ENCODE data around the gene ARHGEF17.

DNA sequence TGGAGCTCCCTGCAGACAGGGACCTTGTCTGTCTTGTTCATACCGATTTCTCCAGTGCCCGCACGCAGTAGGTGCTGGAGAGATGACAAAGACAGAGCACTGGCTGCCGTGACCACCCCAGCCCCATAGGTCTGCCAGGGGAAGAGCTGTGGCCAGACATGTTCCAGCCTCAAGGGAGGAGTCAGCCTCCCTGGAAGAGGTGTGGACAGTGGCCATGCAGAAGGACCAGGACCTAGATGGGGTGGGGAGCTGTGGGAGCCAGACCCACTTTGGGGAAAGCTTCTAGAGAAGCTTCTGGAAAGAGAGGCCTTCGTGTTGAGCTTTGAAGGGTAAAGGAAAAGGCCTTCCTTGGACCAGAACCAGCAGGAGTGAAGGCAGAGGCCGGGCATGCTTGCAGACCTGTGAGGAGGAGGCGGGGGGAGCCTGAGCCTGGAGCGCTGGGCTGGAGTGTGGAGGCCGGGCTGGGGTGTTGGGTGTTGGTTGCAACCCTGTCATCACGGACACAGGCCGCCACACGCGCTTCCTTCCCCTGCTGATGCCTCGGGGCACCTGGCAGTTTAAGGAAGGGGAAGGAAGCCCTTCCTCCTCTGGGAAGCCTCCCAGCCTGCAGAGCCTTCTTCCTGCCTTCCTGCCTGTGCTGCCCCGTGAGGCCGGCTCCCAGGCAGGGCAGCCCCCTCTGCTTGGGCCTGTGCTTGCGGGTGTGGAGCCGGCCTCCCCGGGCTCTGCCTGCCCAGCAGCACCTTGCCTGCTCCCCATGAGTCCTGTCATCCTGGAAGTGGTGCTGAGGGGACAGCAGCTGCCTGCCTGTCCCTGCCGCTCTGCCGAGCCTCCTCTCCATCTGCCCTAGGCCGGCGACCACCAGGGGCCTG, 80.4 kb downstream of the ARHGEF17 start:
- TF ChIP-seq EGR1 (IDR thresholded peaks at IDR 0.05; ENCODE audit: low read depth in 2 of 2) (no peak), FOXA1 (IDR thresholded peaks at IDR 0.05) (no peak), RAD21 (IDR thresholded peaks at IDR 0.05) (no peak)
- TF ChIP-seq, protein P1, sequence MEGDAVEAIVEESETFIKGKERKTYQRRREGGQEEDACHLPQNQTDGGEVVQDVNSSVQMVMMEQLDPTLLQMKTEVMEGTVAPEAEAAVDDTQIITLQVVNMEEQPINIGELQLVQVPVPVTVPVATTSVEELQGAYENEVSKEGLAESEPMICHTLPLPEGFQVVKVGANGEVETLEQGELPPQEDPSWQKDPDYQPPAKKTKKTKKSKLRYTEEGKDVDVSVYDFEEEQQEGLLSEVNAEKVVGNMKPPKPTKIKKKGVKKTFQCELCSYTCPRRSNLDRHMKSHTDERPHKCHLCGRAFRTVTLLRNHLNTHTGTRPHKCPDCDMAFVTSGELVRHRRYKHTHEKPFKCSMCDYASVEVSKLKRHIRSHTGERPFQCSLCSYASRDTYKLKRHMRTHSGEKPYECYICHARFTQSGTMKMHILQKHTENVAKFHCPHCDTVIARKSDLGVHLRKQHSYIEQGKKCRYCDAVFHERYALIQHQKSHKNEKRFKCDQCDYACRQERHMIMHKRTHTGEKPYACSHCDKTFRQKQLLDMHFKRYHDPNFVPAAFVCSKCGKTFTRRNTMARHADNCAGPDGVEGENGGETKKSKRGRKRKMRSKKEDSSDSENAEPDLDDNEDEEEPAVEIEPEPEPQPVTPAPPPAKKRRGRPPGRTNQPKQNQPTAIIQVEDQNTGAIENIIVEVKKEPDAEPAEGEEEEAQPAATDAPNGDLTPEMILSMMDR (IDR thresholded peaks at IDR 0.05; ENCODE audit: low read depth, low read length, missing input control): no peak
- TF ChIP-seq, protein P2, sequence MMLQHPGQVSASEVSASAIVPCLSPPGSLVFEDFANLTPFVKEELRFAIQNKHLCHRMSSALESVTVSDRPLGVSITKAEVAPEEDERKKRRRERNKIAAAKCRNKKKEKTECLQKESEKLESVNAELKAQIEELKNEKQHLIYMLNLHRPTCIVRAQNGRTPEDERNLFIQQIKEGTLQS (IDR thresholded peaks at IDR 0.05): no peak

Data from liver (tissue), 3 donors.